Ovary (tissue), 3 donors: ENCODE measurements around the gene SLC17A5.

ENCODE experiments used
- CTCF ChIP-seq, 3 donors: fragments of 450-650 bp in 2 of 3; fragments of 200-600 bp in 1 of 3; IDR thresholded peaks; one replicate each; pipeline versions ENCODE4 v1.5.1 to v1.8.0; 2016 to 2022; ENCODE audit warnings: antibody characterized with exemption in 3 of 3, mild to moderate bottlenecking in 1 of 3
- POLR2A ChIP-seq: fragments of 450-650 bp; IDR thresholded peaks from one replicate; pipeline ENCODE4 v1.6.1; 2017; ENCODE audit warnings: antibody characterized with exemption, mild to moderate bottlenecking, moderate library complexity
- donor health status: DM: no; HTN: no; CAD: no.

DNA sequence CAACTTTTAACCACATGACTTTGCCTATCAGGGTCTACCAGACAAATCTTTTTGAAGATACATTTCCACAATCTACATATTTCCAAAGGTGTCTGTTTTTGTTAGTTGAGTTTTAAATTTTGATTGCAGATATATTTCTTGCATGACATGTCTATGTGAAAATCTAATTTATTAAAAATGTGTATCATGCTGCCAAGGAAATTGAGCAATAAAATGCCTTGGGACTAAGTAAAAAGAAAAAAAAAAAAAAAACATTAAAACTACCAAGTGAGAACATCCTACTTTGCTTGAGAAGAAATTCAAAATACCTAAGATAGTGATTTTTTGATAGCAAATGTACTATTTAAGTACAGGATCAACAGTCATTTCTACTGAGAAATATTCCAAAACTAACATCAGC, 17.7 kb downstream of the SLC17A5 start:
- TF ChIP-seq CTCF (IDR thresholded peaks at IDR 0.05) (no peak), POLR2A (no peak)
